Measurements from ENCODE around the gene LCT. TPM values are rescaled to one million over a fixed set of nuclear protein-coding genes. Genes with fewer than 3 reads are reported as not detected.

Gene LCT
- total and polyA plus RNA-seq, 8 donors = 0.07 to 0.24 (median 0.15) TPM

- no peaks in the 10 kb centered on the region for H3K27me3 ChIP-seq
- DNase-seq (no peak), ATAC-seq (no peak)
- H3K36me3 ChIP-seq = peaks cover 3 to 98% of the 10 kb centered on the region in 2 donors
- H3K4me3 ChIP-seq = no peak overlapping the region
- no peaks in the 10 kb centered on the region for H3K9me3 ChIP-seq
- no peaks in the 10 kb centered on the region for H3K4me1 ChIP-seq
- TF ChIP-seq CTCF (IDR thresholded peaks at IDR 0.05) = no peak
- intact Hi-C loops (cut with DNase I) = no loop called here
- no peak overlapping the region for H3K27ac ChIP-seq
These were observed 54.8 kb downstream of the LCT start for GRCh38 chr2:135782231-135782630.

DNA sequence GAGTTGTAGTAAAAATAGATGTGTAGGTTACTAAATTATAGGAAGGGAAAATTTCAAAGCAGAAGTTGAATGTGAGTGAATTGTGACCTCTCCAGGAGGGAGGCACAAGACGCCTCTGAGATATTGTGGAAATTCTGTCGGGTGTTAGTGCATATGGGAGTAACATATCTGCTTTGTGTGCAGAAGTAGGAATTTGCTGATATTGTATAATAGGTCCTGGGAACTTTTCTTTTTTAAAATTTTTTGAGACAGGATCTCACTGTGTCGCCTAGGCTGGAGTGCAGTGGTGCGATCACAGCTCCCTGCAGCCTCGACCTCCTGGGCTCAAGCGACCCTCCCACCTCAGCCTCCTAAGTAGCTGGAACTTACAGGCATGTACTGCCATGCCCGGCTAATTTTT, 60.6 kb downstream of the LCT start:
- no peaks in the 10 kb centered on the region for H3K27me3 ChIP-seq
- no peaks in the 10 kb centered on the region for H3K9me3 ChIP-seq
- peaks cover 0 to 100% of the 10 kb centered on the region in 2 donors for H3K36me3 ChIP-seq
- no peak for DNase-seq
- no peak for TF ChIP-seq CTCF (IDR thresholded peaks at IDR 0.05)
- H3K4me3 ChIP-seq = no peak overlapping the region
- no peak for ATAC-seq
- intact Hi-C loops (cut with DNase I) = no loop called here
- no peaks in the 10 kb centered on the region for H3K4me1 ChIP-seq
- H3K27ac ChIP-seq = no peak overlapping the region

GRCh38 chr2:135775420-135775819, 61.6 kb downstream of the LCT start:
- Histone ChIP-seq H3K27ac (no peak overlapping the region), H3K27me3 (no peaks in the 10 kb centered on the region), H3K9me3 (no peaks in the 10 kb centered on the region), H3K4me3 (no peak overlapping the region), H3K4me1 (no peaks in the 10 kb centered on the region), H3K36me3 (peaks cover 0 to 100% of the 10 kb centered on the region in 2 donors)
- no peak for TF ChIP-seq CTCF (IDR thresholded peaks at IDR 0.05)
- ATAC-seq = peak; percentile 61
- peak in 2 of 4 donors; percentile 10 to 13 for DNase-seq
- intact Hi-C loops (cut with DNase I) = no loop called here

DNA sequence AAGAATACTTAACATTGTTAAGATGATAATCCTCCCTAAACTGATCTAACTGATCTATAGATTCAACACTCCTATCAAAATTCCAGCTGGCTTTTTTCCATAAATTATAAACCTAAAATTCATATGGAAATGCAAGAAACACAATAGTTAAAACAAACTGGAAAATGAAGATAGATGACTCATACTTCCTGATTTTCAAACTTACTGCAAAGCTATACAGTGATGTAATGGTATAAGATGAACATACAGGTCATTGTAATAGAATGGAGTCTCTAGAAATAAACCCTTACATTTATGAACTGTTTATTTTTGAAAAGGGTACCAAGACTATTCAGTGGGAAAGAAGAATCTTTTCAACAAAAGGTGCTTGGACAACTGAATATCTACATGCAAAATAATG, 63.1 kb downstream of the LCT start:
- peaks cover 0 to 99% of the 10 kb centered on the region in 2 donors for H3K36me3 ChIP-seq
- TF ChIP-seq CTCF (IDR thresholded peaks at IDR 0.05) = no peak
- intact Hi-C loops (cut with DNase I) = no loop called here

GRCh38 chr2:135773319-135773718, 63.7 kb downstream of the LCT start:
- H3K4me3 ChIP-seq = no peak overlapping the region
- peaks cover 0 to 99% of the 10 kb centered on the region in 2 donors for H3K36me3 ChIP-seq
- no peaks in the 10 kb centered on the region for H3K9me3 ChIP-seq
- intact Hi-C loops (cut with DNase I) = no loop called here
- ATAC-seq (no peak), DNase-seq (no peak)
- no peak for TF ChIP-seq CTCF (IDR thresholded peaks at IDR 0.05)
- no peaks in the 10 kb centered on the region for H3K4me1 ChIP-seq
- no peak overlapping the region for H3K27ac ChIP-seq
- H3K27me3 ChIP-seq = no peaks in the 10 kb centered on the region

More for the DNA sequence above, 63.1 kb downstream of the LCT start:
- no peak overlapping the region for H3K4me3 ChIP-seq
- DNase-seq (no peak), ATAC-seq (no peak)
- no peaks in the 10 kb centered on the region for H3K4me1 ChIP-seq
- H3K27ac ChIP-seq = no peak overlapping the region
- H3K9me3 ChIP-seq = no peaks in the 10 kb centered on the region
- H3K27me3 ChIP-seq = no peaks in the 10 kb centered on the region

Data from left lung (tissue), 10 donors.